ENCODE data around the gene CAMTA1. TPM values are rescaled to one million over a fixed set of nuclear protein-coding genes. Genes with fewer than 3 reads are reported as not detected.

CAMTA1 gene
- total and polyA plus RNA-seq, 9 of the 15 experiments (the other 6 are each of a cell fraction or from before 2014, with no cell fraction given): 43.9 to 161 (median 65.9) TPM

DNA sequence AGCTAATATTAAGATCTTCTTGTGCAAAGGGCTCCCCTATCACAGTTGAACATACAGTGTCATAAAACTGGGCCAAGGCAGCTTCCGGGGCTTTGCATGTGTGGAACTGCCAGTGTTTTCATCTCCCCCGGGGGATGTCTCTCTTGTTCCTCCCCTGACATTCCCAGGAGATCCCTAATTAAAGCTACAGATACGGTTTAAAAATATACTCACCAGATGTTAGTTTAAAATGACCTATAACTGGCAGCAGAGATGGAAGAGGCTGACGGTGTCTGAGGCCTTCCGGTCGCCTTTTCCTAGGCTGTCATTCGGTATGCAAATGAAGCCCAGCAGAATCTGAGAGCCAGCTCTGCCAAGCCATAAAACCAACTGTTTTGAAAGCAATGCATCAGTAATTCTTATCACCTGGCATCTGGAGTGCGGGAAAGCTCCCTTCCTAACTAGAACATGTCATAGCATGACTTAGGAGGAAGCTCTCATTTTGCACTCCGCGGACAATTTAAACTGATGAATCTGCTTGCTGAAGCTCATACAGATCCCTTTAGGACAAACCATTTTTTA lies 549.3 kb downstream of the CAMTA1 start (continued):
- TF ChIP-seq, protein P1, sequence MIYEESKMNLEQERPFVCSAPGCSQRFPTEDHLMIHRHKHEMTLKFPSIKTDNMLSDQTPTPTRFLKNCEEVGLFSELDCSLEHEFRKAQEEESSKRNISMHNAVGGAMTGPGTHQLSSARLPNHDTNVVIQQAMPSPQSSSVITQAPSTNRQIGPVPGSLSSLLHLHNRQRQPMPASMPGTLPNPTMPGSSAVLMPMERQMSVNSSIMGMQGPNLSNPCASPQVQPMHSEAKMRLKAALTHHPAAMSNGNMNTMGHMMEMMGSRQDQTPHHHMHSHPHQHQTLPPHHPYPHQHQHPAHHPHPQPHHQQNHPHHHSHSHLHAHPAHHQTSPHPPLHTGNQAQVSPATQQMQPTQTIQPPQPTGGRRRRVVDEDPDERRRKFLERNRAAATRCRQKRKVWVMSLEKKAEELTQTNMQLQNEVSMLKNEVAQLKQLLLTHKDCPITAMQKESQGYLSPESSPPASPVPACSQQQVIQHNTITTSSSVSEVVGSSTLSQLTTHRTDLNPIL (CRISPR knock-in tag; IDR thresholded peaks at IDR 0.05): no peak
- TF ChIP-seq, protein P2, sequence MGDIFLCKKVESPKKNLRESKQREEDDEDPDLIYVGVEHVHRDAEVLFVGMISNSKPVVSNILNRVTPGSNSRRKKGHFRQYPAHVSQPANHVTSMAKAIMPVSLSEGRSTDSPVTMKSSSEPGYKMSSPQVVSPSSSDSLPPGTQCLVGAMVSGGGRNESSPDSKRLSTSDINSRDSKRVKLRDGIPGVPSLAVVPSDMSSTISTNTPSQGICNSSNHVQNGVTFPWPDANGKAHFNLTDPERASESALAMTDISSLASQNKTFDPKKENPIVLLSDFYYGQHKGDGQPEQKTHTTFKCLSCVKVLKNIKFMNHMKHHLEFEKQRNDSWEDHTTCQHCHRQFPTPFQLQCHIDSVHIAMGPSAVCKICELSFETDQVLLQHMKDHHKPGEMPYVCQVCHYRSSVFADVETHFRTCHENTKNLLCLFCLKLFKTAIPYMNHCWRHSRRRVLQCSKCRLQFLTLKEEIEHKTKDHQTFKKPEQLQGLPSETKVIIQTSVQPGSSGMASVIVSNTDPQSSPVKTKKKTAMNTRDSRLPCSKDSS (IDR thresholded peaks at IDR 0.05; ENCODE audit: low read depth, partially characterized antibody): no peak
- TF ChIP-seq PCBP2 (IDR thresholded peaks at IDR 0.05; ENCODE audit: low read depth, low read length, poor library complexity, severe bottlenecking): no peak

DNA sequence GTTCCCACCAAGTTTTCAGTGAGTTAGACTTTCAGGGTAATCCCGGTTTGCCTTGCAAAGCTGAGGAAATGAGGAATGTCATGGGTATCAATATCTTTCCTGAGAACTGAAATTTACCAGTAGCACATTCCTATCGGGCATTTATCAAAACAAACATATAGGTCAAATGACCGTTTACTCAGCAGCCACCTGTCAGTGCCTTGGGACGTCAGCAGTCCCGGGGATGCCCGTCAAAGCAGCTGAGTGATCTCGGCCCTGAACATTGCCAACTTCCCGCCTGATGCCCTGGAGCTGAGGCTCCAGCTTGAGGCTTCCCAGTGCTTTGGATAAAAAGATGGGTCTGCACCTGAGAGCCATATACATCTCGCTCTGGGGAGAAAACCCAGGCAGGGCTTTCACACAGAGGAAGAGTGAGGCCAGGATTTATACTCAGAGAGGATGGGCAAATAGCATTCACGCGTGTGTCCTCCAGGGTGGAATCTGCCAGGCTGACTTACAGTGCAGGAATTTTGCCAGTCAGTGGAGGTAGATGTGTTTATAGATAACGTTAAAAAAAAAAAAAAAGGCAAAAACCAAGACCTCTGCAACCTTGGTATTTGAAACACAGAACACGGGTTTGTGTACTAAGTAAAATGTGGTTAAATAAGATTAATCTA lies 550.1 kb downstream of the CAMTA1 start:
- ChIA-PET CTCF (ENCODE audit: low intra/inter-chr PET ratio) (no interaction called here), POLR2A (interaction anchor here (1.1 to 1.2 kb wide), 2 partner anchors 9 to 17 kb away, joined by 3 to 5 read pairs; no protein-coding TSS in a partner anchor)
- Histone ChIP-seq H2AFZ (ENCODE audit: low read depth, low read length) (no peak overlapping the region), H4K20me1 (replicated peaks; ENCODE audit: control insufficient read depth, insufficient read depth, low read length) (no peaks in the 10 kb centered on the region), H3K9me1 (ENCODE audit: control insufficient read depth, insufficient read depth, low read length) (no peaks in the 10 kb centered on the region), H3K36me3 (ENCODE audit: control insufficient read depth, insufficient read depth, low read length) (no peaks in the 10 kb centered on the region), H3K9me3 (replicated peaks; ENCODE audit: control insufficient read depth, insufficient read depth, low read depth, low read length) (no peaks in the 10 kb centered on the region), H3K4me2 (ENCODE audit: insufficient read depth, low read length) (no peak overlapping the region), H3K27ac (ENCODE audit: extremely low read depth, low read depth, low read length) (no peak overlapping the region), H3K9ac (ENCODE audit: insufficient read depth in 1 of 2, low read depth in 2 of 2, low read length in 2 of 2) (no peak overlapping the region), H3K27me3 (ENCODE audit: control insufficient read depth in 2 of 2, insufficient read depth in 2 of 2, low read length in 2 of 2) (peaks cover 21 to 56% of the 10 kb centered on the region in 2 experiments), H3K79me2 (ENCODE audit: control insufficient read depth, insufficient read depth, low read length) (no peaks in the 10 kb centered on the region), H3K4me1 (replicated peaks in 1 of 2; ENCODE audit: control insufficient read depth in 2 of 2, insufficient read depth in 2 of 2, low read length in 2 of 2) (no peaks in the 10 kb centered on the region), H3K4me3 (no peak overlapping the region)
- no peak for DNase-seq (ENCODE audit: extremely low read depth in 1 of 4, low spot score in 3 of 4)
- 0% methylated on average over 12 of the region's 13 CpGs for WGBS (ENCODE audit: insufficient coverage, low coverage, missing lambda C conversion rate)
- no peak for FAIRE-seq
- intact Hi-C loops (cut with micrococcal nuclease) (no loop called here), in situ Hi-C loops (cut with MboI) (no loop called here)
- TF ChIP-seq PTBP1 (IDR thresholded peaks at IDR 0.05; ENCODE audit: low read depth, low read length): no peak
- TF ChIP-seq E2F3 (CRISPR knock-in tag; IDR thresholded peaks at IDR 0.05): no peak
- BruUV-seq (replicated peaks): no TSS peak
- no peak for ATAC-seq
